HEK293 (cell line): ENCODE data around the gene SEC22C.
A peak's percentile ranks its signal among the peaks of the same experiment; 100 is the strongest.

ENCODE experiments used
- CTCF ChIA-PET: fragments of 350-600 bp; formaldehyde crosslinking; extraction: SDS; loops from one replicate; lab custom pipeline; 2021; ENCODE audit warnings: antibody characterized with exemption; lab: Yijun Ruan, JAX
- POLR2A ChIA-PET: fragments of 300-600 bp; formaldehyde crosslinking; extraction: SDS; loops from one replicate; lab custom pipeline; 2020; ENCODE audit warnings: antibody characterized with exemption, inconsistent platforms; lab: Yijun Ruan, JAX
- H3K27ac ChIP-seq: fragments of 200-500 bp; sonication (Bioruptor generic); 2 replicates; pipeline ENCODE4 v1.5.1; 2014; ENCODE audit warnings: low read depth, low read length, control low read depth, inconsistent platforms; ENCODE audit errors: extremely low read depth
- H3K36me3 ChIP-seq, 2 experiments: fragments of 200-500 bp in 1 of 2; sonication (Bioruptor generic) in 1 of 2; 1 replicate in 1 of 2; 2 replicates in 1 of 2; pipeline ENCODE4 v1.5.1; 2014 to 2017; ENCODE audit warnings: inconsistent platforms in 2 of 2, low read length in 2 of 2; ENCODE audit not compliant: control insufficient read depth in 2 of 2, insufficient read depth in 1 of 2
- H3K4me1 ChIP-seq: fragments of 200-500 bp; sonication (Bioruptor generic); 2 replicates; pipeline ENCODE4 v1.5.1; 2014; ENCODE audit warnings: mild to moderate bottlenecking, low read length, inconsistent platforms; ENCODE audit not compliant: control insufficient read depth, insufficient read depth
- H3K4me3 ChIP-seq: 2 replicates; pipeline ENCODE4 v1.5.1; 2011; ENCODE audit warnings: low read depth, mild to moderate bottlenecking, control low read depth, low read length, moderate library complexity
- H3K9me3 ChIP-seq: fragments of 200-500 bp; sonication (Bioruptor generic); 2 replicates; pipeline ENCODE4 v1.5.1; 2014; ENCODE audit warnings: low read depth, low read length, inconsistent platforms; ENCODE audit not compliant: control insufficient read depth, insufficient read depth
- EGR2 ChIP-seq: fragments of 450-650 bp; formaldehyde crosslinking; IDR thresholded peaks from 2 replicates; pipeline ENCODE4 v1.5.1; 2016; ENCODE audit warnings: low read depth, missing biosample characterization, missing genetic modification characterization
- HOXA7 ChIP-seq: sonication (generic); formaldehyde crosslinking; IDR thresholded peaks from 2 replicates; pipeline ENCODE4 v1.8.1; 2022; ENCODE audit warnings: missing genetic modification reagents, borderline replicate concordance
- KLF1 ChIP-seq: fragments of 450-650 bp; formaldehyde crosslinking; IDR thresholded peaks from 2 replicates; pipeline ENCODE4 v1.5.1; 2016; ENCODE audit warnings: missing biosample characterization, missing genetic modification characterization
- KLF16 ChIP-seq: fragments of 450-650 bp; formaldehyde crosslinking; IDR thresholded peaks from 2 replicates; pipeline ENCODE4 v1.5.1; 2017; ENCODE audit warnings: missing biosample characterization, missing genetic modification characterization
- KLF9 ChIP-seq: fragments of 450-650 bp; formaldehyde crosslinking; IDR thresholded peaks from 2 replicates; pipeline ENCODE4 v1.5.1; 2016; ENCODE audit warnings: missing biosample characterization, missing genetic modification characterization, low read depth
- MEIS1 ChIP-seq: sonication (generic); formaldehyde crosslinking; IDR thresholded peaks from 2 replicates; pipeline ENCODE4 v1.8.1; 2022; ENCODE audit warnings: missing genetic modification reagents, mild to moderate bottlenecking, borderline replicate concordance
- MZF1 ChIP-seq: fragments of 450-650 bp; formaldehyde crosslinking; IDR thresholded peaks from 2 replicates; pipeline ENCODE4 v1.5.1; 2017; ENCODE audit warnings: missing biosample characterization, missing genetic modification characterization, borderline replicate concordance
- SALL2 ChIP-seq: fragments of 450-650 bp; formaldehyde crosslinking; IDR thresholded peaks from 2 replicates; pipeline ENCODE4 v1.5.0; 2017; ENCODE audit warnings: missing biosample characterization, mild to moderate bottlenecking, missing genetic modification characterization, borderline replicate concordance
- SP2 ChIP-seq: fragments of 450-650 bp; formaldehyde crosslinking; IDR thresholded peaks from 2 replicates; pipeline ENCODE4 v1.5.1; 2016; ENCODE audit warnings: missing biosample characterization, missing genetic modification characterization
- SP3 ChIP-seq: fragments of 450-650 bp; formaldehyde crosslinking; IDR thresholded peaks from 2 replicates; pipeline ENCODE4 v1.5.1; 2016; ENCODE audit warnings: missing biosample characterization, missing genetic modification characterization
- ZNF2 ChIP-seq: fragments of 450-650 bp; formaldehyde crosslinking; IDR thresholded peaks from 2 replicates; pipeline ENCODE4 v1.5.1; 2016; ENCODE audit warnings: missing biosample characterization, missing genetic modification characterization
- ZNF23 ChIP-seq: fragments of 450-650 bp; formaldehyde crosslinking; IDR thresholded peaks from 2 replicates; pipeline ENCODE4 v1.5.1; 2016; ENCODE audit warnings: missing biosample characterization, missing genetic modification characterization, borderline replicate concordance
- ZNF335 ChIP-seq: fragments of 450-650 bp; formaldehyde crosslinking; conservative IDR thresholded peaks from 2 replicates; pipeline ENCODE4 v1.5.1; 2016; ENCODE audit warnings: missing biosample characterization, missing genetic modification characterization
- ZNF391 ChIP-seq: fragments of 450-650 bp; formaldehyde crosslinking; IDR thresholded peaks from 2 replicates; pipeline ENCODE4 v1.5.1; 2016; ENCODE audit warnings: low read depth, missing biosample characterization, missing genetic modification characterization, borderline replicate concordance
- ZNF48 ChIP-seq: fragments of 450-650 bp; formaldehyde crosslinking; IDR thresholded peaks from 2 replicates; pipeline ENCODE4 v1.5.1; 2016; ENCODE audit warnings: missing biosample characterization, missing genetic modification characterization
- ZNF610 ChIP-seq: fragments of 450-650 bp; formaldehyde crosslinking; IDR thresholded peaks from 2 replicates; pipeline ENCODE4 v1.5.1; 2016; ENCODE audit warnings: missing biosample characterization, missing genetic modification characterization, borderline replicate concordance
- ZNF626 ChIP-seq: fragments of 450-650 bp; sonication (Bioruptor Pico); formaldehyde crosslinking; IDR thresholded peaks from 2 replicates; pipeline ENCODE4 v1.5.1; 2018; ENCODE audit warnings: missing biosample characterization, missing genetic modification characterization, inconsistent platforms
- ZNF658 ChIP-seq: fragments of 450-650 bp; formaldehyde crosslinking; IDR thresholded peaks from 2 replicates; pipeline ENCODE4; 2016; ENCODE audit warnings: missing biosample characterization, missing genetic modification characterization
- ZNF707 ChIP-seq: fragments of 450-650 bp; formaldehyde crosslinking; IDR thresholded peaks from 2 replicates; pipeline ENCODE4 v1.5.1; 2016; ENCODE audit warnings: missing biosample characterization, missing genetic modification characterization
- ZNF747 ChIP-seq: fragments of 450-650 bp; formaldehyde crosslinking; IDR thresholded peaks from 2 replicates; pipeline ENCODE4 v1.5.1; 2016; ENCODE audit warnings: missing biosample characterization, missing genetic modification characterization
- ZNF830 ChIP-seq: fragments of 450-650 bp; IDR thresholded peaks from 2 replicates; pipeline ENCODE4 v1.5.0; 2018; ENCODE audit warnings: missing biosample characterization, missing genetic modification characterization, low read depth, mild to moderate bottlenecking, moderate library complexity
- ZSCAN16 ChIP-seq: fragments of 450-650 bp; formaldehyde crosslinking; IDR thresholded peaks from 2 replicates; pipeline ENCODE4 v1.5.1; 2016; ENCODE audit warnings: missing biosample characterization, missing genetic modification characterization
- ZXDB ChIP-seq: fragments of 450-650 bp; formaldehyde crosslinking; IDR thresholded peaks from 2 replicates; pipeline ENCODE4 v1.5.1; 2016; ENCODE audit warnings: missing biosample characterization, missing genetic modification characterization
- TF ChIP-seq, protein P1 (sequence below): fragments of 450-650 bp; formaldehyde crosslinking; IDR thresholded peaks from 2 replicates; pipeline ENCODE4 v1.5.1; 2016; ENCODE audit warnings: missing biosample characterization, missing genetic modification characterization
- TF ChIP-seq, protein P2 (sequence below): IDR thresholded peaks from 2 replicates; pipeline ENCODE4 v1.6.1; 2011; ENCODE audit warnings: mild to moderate bottlenecking, low read depth, low read length, borderline replicate concordance
- TF ChIP-seq, protein P3 (sequence below): fragments of 450-650 bp; formaldehyde crosslinking; IDR thresholded peaks from 2 replicates; pipeline ENCODE4 v1.5.1; 2016; ENCODE audit warnings: missing biosample characterization, missing genetic modification characterization
- TF ChIP-seq, protein P4 (sequence below): fragments of 450-650 bp; formaldehyde crosslinking; IDR thresholded peaks from 2 replicates; pipeline ENCODE4 v1.5.1; 2016; ENCODE audit warnings: missing biosample characterization, missing genetic modification characterization

SEC22C gene

GRCh38 chr3:42589382-42590109, 7.8 kb upstream of the SEC22C start:
- Histone ChIP-seq H3K9me3 (no peaks in the 10 kb centered on the region), H3K27ac (peak overlapping the region; percentile 18; the same call in 1 of the 2 replicates)
- no peak for TF ChIP-seq ZSCAN16 (tag by site-specific recombination)
- TF ChIP-seq KLF1, result no peak
- no peak for TF ChIP-seq ZXDB (tag by site-specific recombination)
- no peak for TF ChIP-seq SP2 (tag by site-specific recombination)
- TF ChIP-seq, protein P1, sequence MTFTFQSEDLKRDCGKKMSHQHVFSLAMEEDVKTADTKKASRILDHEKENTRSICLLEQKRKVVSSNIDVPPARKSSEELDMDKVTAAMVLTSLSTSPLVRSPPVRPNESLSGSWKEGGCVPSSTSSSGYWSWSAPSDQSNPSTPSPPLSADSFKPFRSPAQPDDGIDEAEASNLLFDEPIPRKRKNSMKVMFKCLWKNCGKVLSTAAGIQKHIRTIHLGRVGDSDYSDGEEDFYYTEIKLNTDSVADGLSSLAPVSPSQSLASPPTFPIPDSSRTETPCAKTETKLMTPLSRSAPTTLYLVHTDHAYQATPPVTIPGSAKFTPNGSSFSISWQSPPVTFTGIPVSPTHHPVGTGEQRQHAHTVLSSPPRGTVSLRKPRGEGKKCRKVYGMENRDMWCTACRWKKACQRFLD, result no peak
- no peak for TF ChIP-seq EGR2 (tag by site-specific recombination)
- TF ChIP-seq ZNF830 (tag by site-specific recombination), result no peak
- no peak for TF ChIP-seq ZNF658 (tag by site-specific recombination)
- TF ChIP-seq KLF16 (tag by site-specific recombination), result no peak
- TF ChIP-seq, protein P2, sequence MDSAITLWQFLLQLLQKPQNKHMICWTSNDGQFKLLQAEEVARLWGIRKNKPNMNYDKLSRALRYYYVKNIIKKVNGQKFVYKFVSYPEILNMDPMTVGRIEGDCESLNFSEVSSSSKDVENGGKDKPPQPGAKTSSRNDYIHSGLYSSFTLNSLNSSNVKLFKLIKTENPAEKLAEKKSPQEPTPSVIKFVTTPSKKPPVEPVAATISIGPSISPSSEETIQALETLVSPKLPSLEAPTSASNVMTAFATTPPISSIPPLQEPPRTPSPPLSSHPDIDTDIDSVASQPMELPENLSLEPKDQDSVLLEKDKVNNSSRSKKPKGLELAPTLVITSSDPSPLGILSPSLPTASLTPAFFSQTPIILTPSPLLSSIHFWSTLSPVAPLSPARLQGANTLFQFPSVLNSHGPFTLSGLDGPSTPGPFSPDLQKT, result no peak
- no peak for TF ChIP-seq KLF9 (tag by site-specific recombination)
- no peak for TF ChIP-seq MZF1 (tag by site-specific recombination)
- TF ChIP-seq ZNF391 (tag by site-specific recombination), result no peak
- TF ChIP-seq ZNF610, result no peak
- TF ChIP-seq, all 188 proteins: peak for 0
- CTCF ChIA-PET, result interaction anchor here (0.6 to 0.9 kb wide), 4 partner anchors 12 to 275 kb away, joined by 3 read pairs; no protein-coding TSS in a partner anchor
- Histone ChIP-seq H3K4me3 (no peak overlapping the region), H3K36me3 (peaks cover 0 to 26% of the 10 kb centered on the region in 2 experiments; a peak in 1 of 3 replicates), H3K4me1 (no peaks in the 10 kb centered on the region)
- POLR2A ChIA-PET, result interaction anchor here (2.5 kb wide), 1 partner anchor 8 kb away, joined by 38 read pairs; the partner anchor contains the start of gene SEC22C

DNA sequence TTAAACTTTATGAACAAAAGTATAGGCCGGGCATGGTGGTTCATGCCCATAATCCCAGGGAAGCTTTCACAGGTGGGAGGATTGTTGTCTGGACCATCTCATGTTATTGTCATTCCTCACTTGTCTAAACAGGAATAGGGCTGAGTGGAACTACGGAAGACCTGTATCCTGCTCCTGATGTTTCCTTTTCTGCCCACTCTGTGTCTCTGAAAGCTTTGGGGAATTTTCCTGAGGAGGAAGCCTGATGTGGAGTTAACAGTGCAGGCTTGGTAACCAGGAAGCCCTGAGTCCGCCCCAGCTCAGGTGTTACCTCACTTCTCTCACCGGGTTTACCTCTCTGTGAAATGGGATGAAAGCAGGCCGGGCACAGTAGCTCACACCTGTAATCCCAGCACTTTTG, 6.9 kb upstream of the SEC22C start:
- Histone ChIP-seq H3K4me1 (no peaks in the 10 kb centered on the region), H3K27ac (no peak overlapping the region), H3K9me3 (no peaks in the 10 kb centered on the region), H3K4me3 (no peak overlapping the region), H3K36me3 (peaks cover 0 to 17% of the 10 kb centered on the region in 2 experiments; a peak in 1 of 3 replicates)
- ChIA-PET POLR2A (no interaction called here), CTCF (no interaction called here)
- TF ChIP-seq MEIS1 (CRISPR knock-in tag) (no peak), ZNF830 (tag by site-specific recombination) (no peak), ZNF23 (no peak), ZNF2 (no peak), SALL2 (tag by site-specific recombination) (no peak), HOXA7 (no peak), ZNF626 (no peak), ZNF48 (tag by site-specific recombination) (no peak), SP3 (tag by site-specific recombination) (no peak), ZNF335 (tag by site-specific recombination) (no peak), ZNF707 (tag by site-specific recombination) (no peak), KLF1 (no peak), ZNF747 (no peak)
- TF ChIP-seq, protein P3, sequence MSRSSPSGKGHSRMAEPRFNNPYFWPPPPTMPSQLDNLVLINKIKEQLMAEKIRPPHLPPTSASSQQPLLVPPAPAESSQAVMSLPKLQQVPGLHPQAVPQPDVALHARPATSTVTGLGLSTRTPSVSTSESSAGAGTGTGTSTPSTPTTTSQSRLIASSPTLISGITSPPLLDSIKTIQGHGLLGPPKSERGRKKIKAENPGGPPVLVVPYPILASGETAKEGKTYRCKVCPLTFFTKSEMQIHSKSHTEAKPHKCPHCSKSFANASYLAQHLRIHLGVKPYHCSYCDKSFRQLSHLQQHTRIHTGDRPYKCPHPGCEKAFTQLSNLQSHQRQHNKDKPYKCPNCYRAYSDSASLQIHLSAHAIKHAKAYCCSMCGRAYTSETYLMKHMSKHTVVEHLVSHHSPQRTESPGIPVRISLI (tag by site-specific recombination), result no peak
- TF ChIP-seq, protein P2, result no peak
- TF ChIP-seq, protein P4, sequence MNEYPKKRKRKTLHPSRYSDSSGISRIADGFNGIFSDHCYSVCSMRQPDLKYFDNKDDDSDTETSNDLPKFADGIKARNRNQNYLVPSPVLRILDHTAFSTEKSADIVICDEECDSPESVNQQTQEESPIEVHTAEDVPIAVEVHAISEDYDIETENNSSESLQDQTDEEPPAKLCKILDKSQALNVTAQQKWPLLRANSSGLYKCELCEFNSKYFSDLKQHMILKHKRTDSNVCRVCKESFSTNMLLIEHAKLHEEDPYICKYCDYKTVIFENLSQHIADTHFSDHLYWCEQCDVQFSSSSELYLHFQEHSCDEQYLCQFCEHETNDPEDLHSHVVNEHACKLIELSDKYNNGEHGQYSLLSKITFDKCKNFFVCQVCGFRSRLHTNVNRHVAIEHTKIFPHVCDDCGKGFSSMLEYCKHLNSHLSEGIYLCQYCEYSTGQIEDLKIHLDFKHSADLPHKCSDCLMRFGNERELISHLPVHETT, result no peak
